ENCODE data around the gene WDR64.

DNA sequence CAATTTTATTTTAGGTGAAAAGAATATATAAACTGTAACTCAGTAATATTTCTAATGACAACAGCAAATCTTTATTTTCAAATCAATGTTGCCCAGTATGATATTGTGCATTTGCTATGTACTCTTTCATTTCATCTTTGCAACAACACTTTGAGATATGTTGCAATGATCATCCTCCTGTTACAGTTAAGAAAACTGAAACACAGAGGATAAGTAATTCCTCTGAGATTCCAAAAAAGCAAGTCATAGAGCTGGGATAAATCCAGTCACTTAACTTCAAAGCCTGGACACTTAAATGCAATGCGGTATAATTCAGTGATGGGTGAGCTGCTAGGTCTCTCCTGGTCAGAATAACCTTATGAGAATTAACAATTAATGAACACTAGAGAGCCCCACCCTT, 147.3 kb downstream of the WDR64 start:
- TF ChIP-seq, protein P1, sequence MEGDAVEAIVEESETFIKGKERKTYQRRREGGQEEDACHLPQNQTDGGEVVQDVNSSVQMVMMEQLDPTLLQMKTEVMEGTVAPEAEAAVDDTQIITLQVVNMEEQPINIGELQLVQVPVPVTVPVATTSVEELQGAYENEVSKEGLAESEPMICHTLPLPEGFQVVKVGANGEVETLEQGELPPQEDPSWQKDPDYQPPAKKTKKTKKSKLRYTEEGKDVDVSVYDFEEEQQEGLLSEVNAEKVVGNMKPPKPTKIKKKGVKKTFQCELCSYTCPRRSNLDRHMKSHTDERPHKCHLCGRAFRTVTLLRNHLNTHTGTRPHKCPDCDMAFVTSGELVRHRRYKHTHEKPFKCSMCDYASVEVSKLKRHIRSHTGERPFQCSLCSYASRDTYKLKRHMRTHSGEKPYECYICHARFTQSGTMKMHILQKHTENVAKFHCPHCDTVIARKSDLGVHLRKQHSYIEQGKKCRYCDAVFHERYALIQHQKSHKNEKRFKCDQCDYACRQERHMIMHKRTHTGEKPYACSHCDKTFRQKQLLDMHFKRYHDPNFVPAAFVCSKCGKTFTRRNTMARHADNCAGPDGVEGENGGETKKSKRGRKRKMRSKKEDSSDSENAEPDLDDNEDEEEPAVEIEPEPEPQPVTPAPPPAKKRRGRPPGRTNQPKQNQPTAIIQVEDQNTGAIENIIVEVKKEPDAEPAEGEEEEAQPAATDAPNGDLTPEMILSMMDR (CRISPR knock-in tag; IDR thresholded peaks at IDR 0.05): no peak
- TF ChIP-seq, protein P2, sequence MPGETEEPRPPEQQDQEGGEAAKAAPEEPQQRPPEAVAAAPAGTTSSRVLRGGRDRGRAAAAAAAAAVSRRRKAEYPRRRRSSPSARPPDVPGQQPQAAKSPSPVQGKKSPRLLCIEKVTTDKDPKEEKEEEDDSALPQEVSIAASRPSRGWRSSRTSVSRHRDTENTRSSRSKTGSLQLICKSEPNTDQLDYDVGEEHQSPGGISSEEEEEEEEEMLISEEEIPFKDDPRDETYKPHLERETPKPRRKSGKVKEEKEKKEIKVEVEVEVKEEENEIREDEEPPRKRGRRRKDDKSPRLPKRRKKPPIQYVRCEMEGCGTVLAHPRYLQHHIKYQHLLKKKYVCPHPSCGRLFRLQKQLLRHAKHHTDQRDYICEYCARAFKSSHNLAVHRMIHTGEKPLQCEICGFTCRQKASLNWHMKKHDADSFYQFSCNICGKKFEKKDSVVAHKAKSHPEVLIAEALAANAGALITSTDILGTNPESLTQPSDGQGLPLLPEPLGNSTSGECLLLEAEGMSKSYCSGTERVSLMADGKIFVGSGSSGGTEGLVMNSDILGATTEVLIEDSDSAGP (CRISPR knock-in tag; IDR thresholded peaks at IDR 0.05; ENCODE audit: borderline replicate concordance): no peak
- TF ChIP-seq CHD2 (IDR thresholded peaks at IDR 0.05; ENCODE audit: low read depth, low read length) (no peak), MXI1 (IDR thresholded peaks at IDR 0.05; ENCODE audit: borderline replicate concordance, low read depth, low read length) (no peak), KDM5A (IDR thresholded peaks at IDR 0.05; ENCODE audit: borderline replicate concordance, low read length) (no peak), FIP1L1 (IDR thresholded peaks at IDR 0.05; ENCODE audit: borderline replicate concordance, insufficient read depth, low read depth, low read length) (no peak), HDAC2 (CRISPR knock-in tag; IDR thresholded peaks at IDR 0.05) (no peak), ZNF274 (CRISPR knock-in tag; IDR thresholded peaks at IDR 0.05) (no peak)
- TF ChIP-seq, protein P3, sequence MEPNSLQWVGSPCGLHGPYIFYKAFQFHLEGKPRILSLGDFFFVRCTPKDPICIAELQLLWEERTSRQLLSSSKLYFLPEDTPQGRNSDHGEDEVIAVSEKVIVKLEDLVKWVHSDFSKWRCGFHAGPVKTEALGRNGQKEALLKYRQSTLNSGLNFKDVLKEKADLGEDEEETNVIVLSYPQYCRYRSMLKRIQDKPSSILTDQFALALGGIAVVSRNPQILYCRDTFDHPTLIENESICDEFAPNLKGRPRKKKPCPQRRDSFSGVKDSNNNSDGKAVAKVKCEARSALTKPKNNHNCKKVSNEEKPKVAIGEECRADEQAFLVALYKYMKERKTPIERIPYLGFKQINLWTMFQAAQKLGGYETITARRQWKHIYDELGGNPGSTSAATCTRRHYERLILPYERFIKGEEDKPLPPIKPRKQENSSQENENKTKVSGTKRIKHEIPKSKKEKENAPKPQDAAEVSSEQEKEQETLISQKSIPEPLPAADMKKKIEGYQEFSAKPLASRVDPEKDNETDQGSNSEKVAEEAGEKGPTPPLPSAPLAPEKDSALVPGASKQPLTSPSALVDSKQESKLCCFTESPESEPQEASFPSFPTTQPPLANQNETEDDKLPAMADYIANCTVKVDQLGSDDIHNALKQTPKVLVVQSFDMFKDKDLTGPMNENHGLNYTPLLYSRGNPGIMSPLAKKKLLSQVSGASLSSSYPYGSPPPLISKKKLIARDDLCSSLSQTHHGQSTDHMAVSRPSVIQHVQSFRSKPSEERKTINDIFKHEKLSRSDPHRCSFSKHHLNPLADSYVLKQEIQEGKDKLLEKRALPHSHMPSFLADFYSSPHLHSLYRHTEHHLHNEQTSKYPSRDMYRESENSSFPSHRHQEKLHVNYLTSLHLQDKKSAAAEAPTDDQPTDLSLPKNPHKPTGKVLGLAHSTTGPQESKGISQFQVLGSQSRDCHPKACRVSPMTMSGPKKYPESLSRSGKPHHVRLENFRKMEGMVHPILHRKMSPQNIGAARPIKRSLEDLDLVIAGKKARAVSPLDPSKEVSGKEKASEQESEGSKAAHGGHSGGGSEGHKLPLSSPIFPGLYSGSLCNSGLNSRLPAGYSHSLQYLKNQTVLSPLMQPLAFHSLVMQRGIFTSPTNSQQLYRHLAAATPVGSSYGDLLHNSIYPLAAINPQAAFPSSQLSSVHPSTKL (CRISPR knock-in tag; IDR thresholded peaks at IDR 0.05): no peak
- TF ChIP-seq, protein P4, sequence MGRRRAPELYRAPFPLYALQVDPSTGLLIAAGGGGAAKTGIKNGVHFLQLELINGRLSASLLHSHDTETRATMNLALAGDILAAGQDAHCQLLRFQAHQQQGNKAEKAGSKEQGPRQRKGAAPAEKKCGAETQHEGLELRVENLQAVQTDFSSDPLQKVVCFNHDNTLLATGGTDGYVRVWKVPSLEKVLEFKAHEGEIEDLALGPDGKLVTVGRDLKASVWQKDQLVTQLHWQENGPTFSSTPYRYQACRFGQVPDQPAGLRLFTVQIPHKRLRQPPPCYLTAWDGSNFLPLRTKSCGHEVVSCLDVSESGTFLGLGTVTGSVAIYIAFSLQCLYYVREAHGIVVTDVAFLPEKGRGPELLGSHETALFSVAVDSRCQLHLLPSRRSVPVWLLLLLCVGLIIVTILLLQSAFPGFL (CRISPR knock-in tag; IDR thresholded peaks at IDR 0.05): no peak
